Vagina (tissue), 2 donors: ENCODE results near the gene HOXA5. TPM values are rescaled to one million over a fixed set of nuclear protein-coding genes. Genes with fewer than 3 reads are reported as not detected.

Source experiments
- DNase-seq, 2 donors: peaks; one replicate each; pipeline ENCODE4 v3.0.0-alpha.2; 2017; ENCODE audit errors: extremely low spot score in 2 of 2
- H3K27ac ChIP-seq: fragments of 200-600 bp; sonication (generic); one replicate; pipeline ENCODE4 v1.5.1; 2019
- H3K27me3 ChIP-seq: fragments of 200-600 bp; sonication (generic); one replicate; pipeline ENCODE4 v1.5.1; 2019
- H3K36me3 ChIP-seq, 2 donors: fragments of 200-600 bp; sonication (generic); one replicate each; pipeline ENCODE4 v1.5.1; 2017 to 2019
- H3K4me1 ChIP-seq: fragments of 200-600 bp; sonication (generic); one replicate; pipeline ENCODE4 v1.5.1; 2019
- H3K4me3 ChIP-seq, 2 donors: fragments of 200-600 bp; sonication (generic); 1 replicate in 1 of 2; 2 replicates in 1 of 2; pipeline ENCODE4 v1.5.1; 2016 to 2019
- H3K9me3 ChIP-seq: fragments of 200-600 bp; sonication (generic); one replicate; pipeline ENCODE4 v1.5.1; 2019
- CTCF ChIP-seq, 3 experiments: fragments of 450-650 bp in 2 of 3; fragments of 200-600 bp in 1 of 3; sonication (generic) in 1 of 3; IDR thresholded peaks; one replicate each; pipeline ENCODE4 v1.5.1; 2017 to 2019; ENCODE audit warnings: antibody characterized with exemption in 3 of 3, mild to moderate bottlenecking in 2 of 3, moderate library complexity in 2 of 3
- POLR2A ChIP-seq, 2 donors: fragments of 450-650 bp; IDR thresholded peaks; one replicate each; pipeline ENCODE4 v1.6.1; 2017; ENCODE audit warnings: antibody characterized with exemption in 2 of 2, mild to moderate bottlenecking in 2 of 2, moderate library complexity in 2 of 2
- POLR2AphosphoS5 ChIP-seq, 2 donors: sonication (generic); formaldehyde crosslinking; IDR thresholded peaks; one replicate each; pipeline ENCODE4 v1.9.0; 2017; ENCODE audit warnings: antibody characterized with exemption in 2 of 2, mild to moderate bottlenecking in 2 of 2, low read depth in 1 of 2; ENCODE audit not compliant: insufficient read depth in 1 of 2
- intact Hi-C: fragments of 100-400 bp; cut with DNase I; formaldehyde crosslinking; loops from one replicate; pipeline ENCODE4 v1.15.1; 2023
- total RNA-seq: library from RNA; depleted of rRNA; stranded (reverse); fragments of >200 nt; gene quantifications from one replicate; pipeline ENCODE4 v1.2.3, GENCODE V29; 2016

Gene HOXA5
- total RNA-seq, 1 donor from 2014 or later: 6.1 TPM

GRCh38 chr7:27171637-27172314 lies 28.3 kb upstream of the HOXA5 start:
- H3K4me3 ChIP-seq: peak overlapping the region; percentile 56 to 64
- no peaks in the 10 kb centered on the region for H3K36me3 ChIP-seq
- peaks cover 55% of the 10 kb centered on the region for H3K4me1 ChIP-seq
- no peak for DNase-seq
- peak overlapping the region; percentile 99 for H3K27ac ChIP-seq
- H3K9me3 ChIP-seq: no peaks in the 10 kb centered on the region
- no peaks in the 10 kb centered on the region for H3K27me3 ChIP-seq
- no peak for TF ChIP-seq POLR2A (IDR thresholded peaks at IDR 0.05)
- TF ChIP-seq POLR2AphosphoS5 (IDR thresholded peaks at IDR 0.05; ENCODE audit: insufficient read depth in 1 of 2, low read depth in 1 of 2): peak in 1 of 2 donors; percentile 14
- TF ChIP-seq CTCF (IDR thresholded peaks at IDR 0.05): peak in 1 of 3 experiments; percentile 6
- intact Hi-C loops: no loop called here

- TF ChIP-seq POLR2AphosphoS5 (IDR thresholded peaks at IDR 0.05; ENCODE audit: insufficient read depth in 1 of 2, low read depth in 1 of 2) (peak in 1 of 2 donors; percentile 30), POLR2A (IDR thresholded peaks at IDR 0.05) (no peak)
- no peaks in the 10 kb centered on the region for H3K9me3 ChIP-seq
- no peak for DNase-seq
- peak overlapping the region; percentile 56 to 64 for H3K4me3 ChIP-seq
- H3K27me3 ChIP-seq: no peaks in the 10 kb centered on the region
- peaks cover 55% of the 10 kb centered on the region for H3K4me1 ChIP-seq
- no peaks in the 10 kb centered on the region for H3K36me3 ChIP-seq
- intact Hi-C loops: no loop called here
- peak overlapping the region; percentile 99 for H3K27ac ChIP-seq
Measured at GRCh38 chr7:27171325-27171636, 27.8 kb upstream of the HOXA5 start.

GRCh38 chr7:27170426-27171324 lies 27.2 kb upstream of the HOXA5 start:
- intact Hi-C loops: no loop called here
- peak overlapping the region; percentile 99 for H3K27ac ChIP-seq
- no peak for TF ChIP-seq POLR2A (IDR thresholded peaks at IDR 0.05)

GRCh38 chr7:27169658-27170425 lies 26.4 kb upstream of the HOXA5 start:
- Histone ChIP-seq H3K4me3 (peak overlapping the region; percentile 56 to 64), H3K27me3 (no peaks in the 10 kb centered on the region), H3K36me3 (no peaks in the 10 kb centered on the region), H3K4me1 (peaks cover 53% of the 10 kb centered on the region), H3K9me3 (no peaks in the 10 kb centered on the region), H3K27ac (peak overlapping the region; percentile 99)
- intact Hi-C loops: loop anchor here (5.0 to 10.0 kb wide), 2 partner anchors 798 to 1315 kb away; no protein-coding TSS in a partner anchor
- TF ChIP-seq POLR2AphosphoS5 (IDR thresholded peaks at IDR 0.05; ENCODE audit: insufficient read depth in 1 of 2, low read depth in 1 of 2) (peak in 1 of 2 donors; percentile 41), CTCF (IDR thresholded peaks at IDR 0.05) (no peak)
- DNase-seq: no peak

More at GRCh38 chr7:27170426-27171324, 27.2 kb upstream of the HOXA5 start:
- peak overlapping the region; percentile 56 to 64 for H3K4me3 ChIP-seq
- DNase-seq: no peak
- no peaks in the 10 kb centered on the region for H3K27me3 ChIP-seq
- no peaks in the 10 kb centered on the region for H3K9me3 ChIP-seq
- H3K4me1 ChIP-seq: peaks cover 55% of the 10 kb centered on the region
- H3K36me3 ChIP-seq: no peaks in the 10 kb centered on the region

GRCh38 chr7:27168265-27168947 lies 24.9 kb upstream of the HOXA5 start:
- no peaks in the 10 kb centered on the region for H3K36me3 ChIP-seq
- no peak for TF ChIP-seq POLR2A (IDR thresholded peaks at IDR 0.05)
- peak in 1 of 2 donors; percentile 69 for TF ChIP-seq POLR2AphosphoS5 (IDR thresholded peaks at IDR 0.05; ENCODE audit: insufficient read depth in 1 of 2, low read depth in 1 of 2)
- no peak for TF ChIP-seq CTCF (IDR thresholded peaks at IDR 0.05)
- DNase-seq: no peak
- no peaks in the 10 kb centered on the region for H3K9me3 ChIP-seq
- H3K27ac ChIP-seq: peak overlapping the region; percentile 99
- H3K4me1 ChIP-seq: peaks cover 47% of the 10 kb centered on the region
- no peaks in the 10 kb centered on the region for H3K27me3 ChIP-seq
- intact Hi-C loops: loop anchor here (5.0 to 10.0 kb wide), 2 partner anchors 796 to 1314 kb away; no protein-coding TSS in a partner anchor
- H3K4me3 ChIP-seq: peak overlapping the region; percentile 56 to 64
